GM23248 (cell line): ENCODE results near the gene AFF3.

Experiments
- EZH2 ChIP-seq: fragments of 200-600 bp; sonication (generic); IDR thresholded peaks from 2 replicates; pipeline ENCODE4 v1.6.1; 2018; ENCODE audit warnings: antibody characterized with exemption, mild to moderate bottlenecking; ENCODE audit not compliant: insufficient read depth, poor library complexity, severe bottlenecking
- EZH2phosphoT487 ChIP-seq: fragments of 200-600 bp; sonication (generic); IDR thresholded peaks from 2 replicates; pipeline ENCODE4 v1.6.1; 2018; ENCODE audit warnings: antibody characterized with exemption, moderate library complexity, mild to moderate bottlenecking, low read depth; ENCODE audit not compliant: insufficient read depth

DNA sequence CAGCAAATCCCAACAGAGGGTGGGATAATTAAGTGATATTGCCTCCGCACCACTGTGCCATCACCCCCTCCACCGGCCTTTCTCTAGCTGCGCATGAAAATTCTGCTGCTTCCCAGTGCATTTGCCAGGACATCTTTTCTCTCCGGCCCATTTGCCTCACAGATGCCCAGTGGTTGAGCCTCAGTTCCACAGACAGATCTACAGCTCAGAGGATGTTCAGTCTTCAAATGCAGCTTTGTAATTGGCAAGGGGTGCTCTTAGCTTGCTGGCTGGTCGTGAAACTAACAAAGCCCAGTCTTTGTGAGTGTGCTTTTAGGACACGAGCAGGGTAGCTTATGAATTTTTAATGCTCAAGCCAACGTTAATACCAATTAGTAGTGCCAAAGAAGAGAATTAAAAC lies 399.2 kb downstream of the AFF3 start:
- TF ChIP-seq EZH2: no peak
- no peak for TF ChIP-seq EZH2phosphoT487
